Body of pancreas (tissue), 4 donors: ENCODE results near the gene DMRT2. TPM values are rescaled to one million over a fixed set of nuclear protein-coding genes. Genes with fewer than 3 reads are reported as not detected.
A peak's percentile ranks its signal among the peaks of the same experiment; 100 is the strongest.

Experiments used
- ATAC-seq: fragments of 150-250 bp; one replicate; pipeline ENCODE4 v1.9.1; 2016
- DNase-seq, 4 donors: peaks; one replicate each; pipeline ENCODE4 v3.0.0-alpha.2; 2019
- H3K27ac ChIP-seq, 4 donors: fragments of 200-600 bp; sonication (generic); 1 replicate in 3 of 4; 2 replicates in 1 of 4; pipeline versions ENCODE4 v1.5.1 to v1.6.1; 2016 to 2019; ENCODE audit warnings: mild to moderate bottlenecking in 1 of 4, mixed read lengths in 1 of 4, moderate library complexity in 1 of 4
- H3K27me3 ChIP-seq, 2 donors: fragments of 200-600 bp; sonication (generic); one replicate each; pipeline ENCODE4 v1.6.0; 2016; ENCODE audit warnings: mild to moderate bottlenecking in 1 of 2
- H3K36me3 ChIP-seq, 2 donors: fragments of 200-600 bp; sonication (generic); replicated peaks in 1 of 2; 2 replicates each; pipeline ENCODE4 v1.5.1; 2016; ENCODE audit warnings: low read depth in 2 of 2; ENCODE audit not compliant: insufficient read depth in 1 of 2
- H3K4me1 ChIP-seq: fragments of 200-600 bp; sonication (generic); one replicate; pipeline ENCODE4 v1.6.0; 2016
- H3K4me3 ChIP-seq, 2 donors: fragments of 200-600 bp; sonication (generic); 1 replicate in 1 of 2; 2 replicates in 1 of 2; pipeline ENCODE4 v1.5.1; 2016 to 2019
- H3K9me3 ChIP-seq, 3 donors: fragments of 200-600 bp; sonication (generic); 1 replicate in 2 of 3; 2 replicates in 1 of 3; pipeline ENCODE4 v1.5.1; 2016
- CTCF ChIP-seq, 7 experiments: fragments of 450-650 bp in 4 of 7; fragments of 200-600 bp in 3 of 7; sonication (generic) in 3 of 7; IDR thresholded peaks; one replicate each; pipeline ENCODE4 v1.5.1; 2016 to 2019; ENCODE audit warnings: antibody characterized with exemption in 7 of 7
- POLR2A ChIP-seq, 3 donors: fragments of 450-650 bp; IDR thresholded peaks; one replicate each; pipeline ENCODE4 v1.6.1; 2016; ENCODE audit warnings: antibody characterized with exemption in 3 of 3, mild to moderate bottlenecking in 2 of 3
- WGBS, 2 donors: methylation state at CpG; one replicate each; pipeline ENCODE4 v1.1.5; 2017; 5-methylcytosine and 5-hydroxymethylcytosine counted together
- intact Hi-C: fragments of 100-400 bp; cut with DNase I; formaldehyde crosslinking; loops from one replicate; pipeline ENCODE4 v1.15.1; 2023
- total RNA-seq, 2 donors: library from RNA; depleted of rRNA; stranded (reverse); fragments of >200 nt; gene quantifications; one replicate each; pipeline ENCODE4 v1.1.0, GENCODE V29; 2016

Gene DMRT2
- total RNA-seq = 1 to 10 TPM in 1 of 2 donors, not detected in 1; 4.0 TPM

- WGBS, 2 donors = 2 to 8% methylated on average over 20 to 48 of the region's 48 CpGs
- Histone ChIP-seq H3K4me3 (no peak within 1 kb of the TSS), H3K9me3 (no peaks in the 10 kb centered on the region), H3K4me1 (peaks cover 56% of the 10 kb centered on the region), H3K36me3 (no peaks in the 10 kb centered on the region), H3K27ac (no peak within 1 kb of the TSS), H3K27me3 (peaks cover 0 to 70% of the 10 kb centered on the region in 2 donors)
- intact Hi-C loops = no loop called here
- ATAC-seq (peak; percentile 96), DNase-seq (peak; percentile 88 to 94 (median 91))
- TF ChIP-seq CTCF (IDR thresholded peaks at IDR 0.05) (peak in 3 of 7 experiments; percentile 7 to 25 (median 23)), POLR2A (IDR thresholded peaks at IDR 0.05) (no peak)
Measured at GRCh38 chr9:1050125-1050895, at the start of gene DMRT2. TSS of gene DMRT2 (plus strand) at chr9:1050357. CDS start at chr9:1051614, 1,257 bp downstream.

GRCh38 chr9:1001838-1002237 lies 48.3 kb upstream of the DMRT2 start:
- H3K4me1 ChIP-seq = no peaks in the 10 kb centered on the region
- WGBS, 2 donors = 65 to 81% methylated on average over 4 of the region's 4 CpGs
- intact Hi-C loops = no loop called here

GRCh38 chr9:1002678-1003077 lies 47.5 kb upstream of the DMRT2 start:
- no peak for TF ChIP-seq CTCF (IDR thresholded peaks at IDR 0.05)
- no peak for TF ChIP-seq POLR2A (IDR thresholded peaks at IDR 0.05)
- Histone ChIP-seq H3K36me3 (no peaks in the 10 kb centered on the region), H3K9me3 (no peaks in the 10 kb centered on the region), H3K4me3 (no peak overlapping the region), H3K27ac (no peak overlapping the region), H3K4me1 (no peaks in the 10 kb centered on the region), H3K27me3 (peaks cover 0 to 5% of the 10 kb centered on the region in 2 donors)
- WGBS, 2 donors = 84 to 89% methylated on average over 2 of the region's 2 CpGs
- no peak for ATAC-seq
- intact Hi-C loops = no loop called here
- no peak for DNase-seq

More at GRCh38 chr9:1001838-1002237, 48.3 kb upstream of the DMRT2 start:
- TF ChIP-seq CTCF (IDR thresholded peaks at IDR 0.05) (no peak), POLR2A (IDR thresholded peaks at IDR 0.05) (no peak)
- Histone ChIP-seq H3K27ac (no peak overlapping the region), H3K36me3 (no peaks in the 10 kb centered on the region), H3K9me3 (no peaks in the 10 kb centered on the region), H3K4me3 (no peak overlapping the region), H3K27me3 (peaks cover 0 to 5% of the 10 kb centered on the region in 2 donors)
- DNase-seq (no peak), ATAC-seq (no peak)

GRCh38 chr9:1005043-1005667 lies 45.0 kb upstream of the DMRT2 start:
- Histone ChIP-seq H3K4me1 (no peaks in the 10 kb centered on the region), H3K36me3 (no peaks in the 10 kb centered on the region), H3K4me3 (no peak overlapping the region), H3K9me3 (no peaks in the 10 kb centered on the region), H3K27ac (no peak overlapping the region), H3K27me3 (peaks cover 0 to 5% of the 10 kb centered on the region in 2 donors)
- ATAC-seq (peak; percentile 62), DNase-seq (peak; percentile 19 to 42 (median 28))
- intact Hi-C loops = no loop called here
- 27 to 30% methylated on average over 10 of the region's 10 CpGs for WGBS, 2 donors
- TF ChIP-seq CTCF (IDR thresholded peaks at IDR 0.05) = peak; percentile 19 to 64 (median 56)
- TF ChIP-seq POLR2A (IDR thresholded peaks at IDR 0.05) = no peak
